GM18502 (cell line): ENCODE data around the gene ZNHIT3.

Experiments used
- ATAC-seq: cut with Tn5 transposase; IDR thresholded peaks from one replicate; pipeline ENCODE4 v1.9.1; 2021; ENCODE audit warnings: mild to moderate bottlenecking; ENCODE audit not compliant: unreplicated experiment, poor library complexity

ZNHIT3 gene

DNA sequence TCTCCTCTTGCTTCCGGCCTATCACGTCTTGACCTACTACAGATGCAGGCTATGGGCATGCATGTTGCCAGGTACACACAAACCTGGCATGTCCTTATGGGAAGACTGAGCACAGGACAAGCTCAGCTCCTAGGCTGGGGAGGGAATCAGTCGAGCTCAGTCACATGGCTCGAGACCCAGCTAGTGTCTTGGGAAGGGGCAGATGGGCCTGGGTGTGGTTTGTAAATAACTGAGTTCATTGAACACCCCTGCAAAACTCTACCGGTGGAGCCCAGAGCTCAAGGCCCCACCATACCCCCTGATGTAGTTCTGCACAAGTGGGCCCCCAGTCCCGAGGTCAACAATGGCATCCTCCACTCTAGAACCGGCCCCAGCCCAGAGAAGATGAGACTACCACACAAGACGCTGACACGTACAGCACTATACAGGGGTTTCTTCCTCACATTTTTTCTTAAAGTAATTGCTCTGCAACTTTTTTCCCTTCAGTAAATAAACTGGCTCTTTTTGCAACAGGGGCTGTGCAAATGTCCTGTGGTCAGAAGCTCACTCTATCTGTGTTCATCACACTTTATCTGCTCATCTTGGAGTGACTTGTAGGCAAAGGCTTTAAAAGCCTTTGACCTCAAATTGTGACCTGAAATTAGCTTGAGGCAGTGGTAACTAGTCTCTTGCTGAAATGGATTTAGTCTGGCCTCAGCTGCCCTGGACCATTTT lies 22.9 kb downstream of the ZNHIT3 start:
- no peak for ATAC-seq

DNA sequence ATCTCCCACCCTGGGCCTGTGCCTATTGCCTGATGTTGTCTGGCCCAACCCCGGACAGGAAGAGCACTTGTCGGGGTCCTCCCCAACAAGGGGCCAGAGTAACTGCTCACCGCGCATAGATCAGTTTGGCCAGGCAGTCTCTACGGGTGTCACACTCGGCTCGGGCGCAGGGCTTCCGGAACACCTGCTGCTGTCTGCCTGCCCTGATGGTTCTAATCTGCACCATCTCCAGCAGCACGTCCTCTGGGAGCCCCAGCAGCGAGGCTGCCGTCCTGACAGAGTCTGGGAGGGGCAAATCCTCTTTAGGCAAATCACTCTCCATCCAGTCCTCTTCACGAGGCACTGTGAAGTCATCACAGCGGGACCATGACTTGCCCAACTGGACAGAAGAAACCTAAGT lies 24.2 kb downstream of the ZNHIT3 start:
- no peak for ATAC-seq

DNA sequence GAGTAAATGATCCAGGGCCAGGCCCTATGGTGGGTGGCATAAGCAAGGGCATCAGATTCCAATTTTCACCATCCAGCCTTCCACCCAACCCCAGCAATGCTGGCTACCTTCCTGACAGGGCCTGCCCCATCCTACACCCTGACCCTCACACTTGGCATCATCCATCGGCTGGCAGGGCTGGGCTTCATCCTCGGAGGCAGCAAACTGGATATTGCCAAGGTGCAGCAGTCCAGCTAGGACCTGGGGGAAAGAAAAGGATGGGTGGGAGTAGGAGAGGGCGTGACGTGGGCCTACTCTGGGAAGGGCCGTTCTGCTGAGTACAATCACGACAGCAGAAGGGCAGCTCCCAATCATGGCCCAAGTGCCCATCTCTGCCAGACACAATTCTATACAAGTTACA lies 24.7 kb downstream of the ZNHIT3 start:
- no peak for ATAC-seq

DNA sequence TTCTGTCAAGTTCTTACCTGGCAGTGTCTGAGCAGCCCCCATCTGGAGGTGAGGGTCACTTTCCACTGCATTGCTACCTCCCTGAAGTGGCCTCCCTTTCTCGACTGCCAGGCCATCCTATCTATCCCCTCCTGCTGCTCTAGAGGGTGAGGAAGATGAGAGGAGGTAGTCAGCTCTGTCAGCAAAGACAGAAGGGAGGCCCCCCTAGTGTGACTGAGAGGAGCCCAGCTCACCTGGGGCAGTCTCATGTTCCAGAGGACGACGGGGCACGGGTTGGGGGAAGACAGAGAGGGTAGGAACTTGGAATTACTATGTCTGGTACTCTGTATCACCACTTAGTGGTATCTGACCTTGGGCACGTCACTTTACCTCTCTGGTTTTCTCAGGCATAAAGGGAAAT lies 26.2 kb downstream of the ZNHIT3 start:
- ATAC-seq = no peak

DNA sequence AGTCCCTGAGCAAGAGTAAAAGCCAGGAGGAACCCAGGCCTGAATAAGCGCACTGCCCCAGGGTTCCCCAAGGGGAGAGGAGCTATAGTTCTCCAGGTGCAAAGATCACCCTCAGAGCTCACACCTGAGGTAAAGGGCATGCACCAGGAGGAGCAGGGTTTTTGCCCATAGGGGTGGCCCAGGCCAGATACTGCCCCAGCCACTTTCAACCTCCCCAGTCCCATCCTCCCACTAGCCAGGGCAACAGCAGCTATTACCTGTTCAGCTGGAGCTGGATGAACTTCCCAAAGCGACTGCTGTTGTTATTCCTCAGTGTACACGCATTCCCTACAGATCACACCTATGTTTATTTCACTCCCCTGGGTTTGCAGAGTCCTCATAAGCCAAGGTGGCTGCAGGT lies 28.4 kb downstream of the ZNHIT3 start:
- ATAC-seq = no peak

DNA sequence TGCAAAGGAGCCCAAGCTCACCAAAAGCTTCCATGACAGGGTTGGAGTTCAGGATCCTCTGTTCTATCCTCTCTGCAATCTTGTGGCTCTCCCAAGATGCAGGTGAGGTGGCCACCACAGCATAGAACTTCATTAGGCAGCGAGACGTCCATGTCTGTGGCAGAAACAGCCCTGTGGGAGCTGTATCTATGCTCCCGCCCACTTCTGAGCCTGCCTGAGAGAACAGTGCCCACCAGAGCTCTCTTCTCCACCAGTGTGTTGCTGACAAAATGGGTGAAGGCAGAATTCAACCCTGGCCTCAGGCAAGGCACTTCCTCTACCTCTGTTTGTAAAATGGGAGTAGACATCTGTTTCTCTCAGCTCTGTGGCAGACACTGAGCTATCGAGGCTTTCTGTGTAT lies 29.4 kb downstream of the ZNHIT3 start:
- no peak for ATAC-seq

DNA sequence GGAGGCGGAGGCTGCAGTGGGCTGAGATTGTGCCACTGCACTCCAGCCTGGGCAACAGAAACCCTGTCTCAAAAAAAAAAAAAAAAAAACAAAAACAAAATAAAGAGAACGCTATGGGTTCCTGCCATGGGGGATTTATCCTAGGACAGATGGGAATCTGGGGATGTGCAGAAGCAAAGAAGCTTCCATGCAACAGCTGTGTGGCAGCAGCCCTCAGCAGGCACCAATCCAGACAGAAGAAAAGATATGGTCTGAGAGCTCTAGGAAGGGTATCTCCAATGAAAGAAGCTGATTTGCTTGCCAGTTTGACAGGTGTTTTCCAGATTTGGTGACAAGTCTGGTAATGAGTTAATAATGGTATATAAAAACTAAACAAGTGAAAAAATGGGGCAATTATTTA lies 36.6 kb downstream of the ZNHIT3 start:
- no peak for ATAC-seq

DNA sequence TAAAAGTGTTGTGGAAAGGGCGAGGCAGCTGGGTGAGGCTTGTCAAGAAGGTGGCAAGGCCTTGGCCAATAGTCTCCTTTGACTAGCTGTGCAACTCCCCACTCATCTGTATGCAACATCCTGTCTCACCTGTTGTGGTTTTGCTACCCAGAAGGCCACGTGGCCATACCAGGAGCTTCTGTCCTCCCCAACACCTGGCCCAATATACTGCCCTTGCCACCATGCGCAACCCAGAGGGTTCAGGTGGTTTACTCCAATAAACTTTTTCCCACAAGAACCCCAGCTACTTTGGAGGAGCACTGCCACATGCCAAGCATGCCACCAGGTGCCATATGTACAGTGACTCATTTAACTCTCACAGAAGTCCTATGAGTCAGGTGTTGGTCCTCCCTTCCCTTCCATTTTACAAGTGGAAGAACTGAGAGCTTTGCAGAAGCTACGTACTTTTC lies 38.0 kb downstream of the ZNHIT3 start:
- no peak for ATAC-seq

DNA sequence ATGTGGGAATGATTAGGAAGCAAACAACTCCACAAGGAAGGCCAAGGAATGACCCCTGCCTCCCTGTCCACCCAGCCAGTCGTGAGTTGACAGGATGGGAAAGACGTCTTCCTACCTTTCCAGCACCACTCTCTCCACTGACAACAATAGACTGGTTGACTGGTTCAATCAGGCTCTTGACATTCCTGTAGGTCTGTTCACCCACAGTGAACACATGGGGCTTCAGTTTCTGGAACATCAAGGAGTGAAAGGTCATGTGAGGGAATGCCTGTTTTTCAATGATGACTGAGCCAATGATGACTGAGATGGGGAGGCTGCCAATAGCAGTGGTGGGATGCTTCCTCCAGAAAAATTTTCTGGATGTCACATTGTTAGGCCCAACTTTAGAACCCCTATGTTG lies 38.6 kb downstream of the ZNHIT3 start:
- no peak for ATAC-seq

DNA sequence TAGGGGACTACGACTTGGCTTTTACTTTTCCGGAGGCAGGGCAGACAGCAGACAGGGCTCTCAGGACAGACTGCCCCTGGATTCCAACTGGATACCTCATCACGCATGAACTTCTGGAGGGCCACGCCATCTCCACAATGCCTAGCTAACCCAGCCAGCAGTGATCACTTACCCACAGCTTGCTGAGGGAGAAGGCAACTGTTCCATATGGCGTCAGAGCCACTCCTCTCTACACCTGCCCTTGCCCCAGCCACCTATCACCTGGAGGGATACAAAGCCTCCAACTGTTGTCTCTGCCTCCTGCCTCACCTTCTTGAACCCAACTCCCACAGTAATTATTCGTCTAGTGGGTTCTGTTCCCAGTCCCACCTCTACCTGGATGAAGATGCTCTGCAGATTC lies 39.4 kb downstream of the ZNHIT3 start:
- no peak for ATAC-seq

DNA sequence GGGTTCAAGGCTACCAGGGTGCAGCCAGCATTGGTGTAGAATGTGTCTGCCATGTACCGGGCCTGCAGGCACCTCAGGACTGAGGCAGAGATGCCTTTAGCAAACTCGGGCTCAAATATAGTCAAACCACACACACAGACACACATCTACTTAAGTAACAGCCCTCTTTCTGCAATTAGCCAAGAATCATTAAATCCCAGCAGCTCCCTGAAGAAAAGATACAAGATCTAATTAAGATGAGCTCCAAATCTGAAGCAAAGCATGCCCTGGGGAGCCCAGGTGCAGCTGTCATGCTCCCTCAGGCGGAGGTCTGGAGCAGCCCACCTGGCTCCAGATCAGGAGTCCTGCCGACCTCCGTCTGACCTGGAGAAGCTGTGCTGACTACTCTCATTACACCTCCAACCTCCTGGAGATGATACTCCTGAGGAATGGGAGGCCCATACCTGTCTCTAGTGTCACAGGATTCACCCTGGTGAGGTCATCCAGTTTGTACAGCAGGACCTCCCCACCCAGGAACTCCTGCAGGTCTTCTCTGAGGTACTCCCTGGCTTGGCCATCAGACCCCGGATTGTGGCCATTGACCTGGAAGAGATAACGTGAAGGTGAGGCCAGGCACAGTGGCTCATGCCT lies 41.3 kb downstream of the ZNHIT3 start:
- no peak for ATAC-seq

DNA sequence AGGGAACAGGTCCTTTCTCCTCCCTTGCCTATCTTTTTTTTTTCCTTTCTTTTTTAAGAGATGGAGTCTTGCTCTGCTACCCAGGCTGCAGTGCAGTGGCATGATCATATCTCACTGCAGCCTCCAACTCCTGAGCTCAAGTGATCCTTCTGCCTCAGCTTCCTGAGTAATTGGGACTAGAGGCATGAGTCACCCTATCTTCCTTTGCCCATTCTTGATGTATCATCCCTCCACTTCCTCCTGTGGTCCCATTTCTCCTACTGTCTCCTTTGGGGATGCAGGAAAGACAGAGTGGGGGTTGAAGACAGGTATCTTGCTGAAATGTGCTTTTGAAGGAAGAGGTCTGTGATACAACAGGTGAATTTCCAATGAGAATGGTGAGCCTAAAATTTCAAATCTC lies 42.6 kb downstream of the ZNHIT3 start:
- ATAC-seq = no peak

DNA sequence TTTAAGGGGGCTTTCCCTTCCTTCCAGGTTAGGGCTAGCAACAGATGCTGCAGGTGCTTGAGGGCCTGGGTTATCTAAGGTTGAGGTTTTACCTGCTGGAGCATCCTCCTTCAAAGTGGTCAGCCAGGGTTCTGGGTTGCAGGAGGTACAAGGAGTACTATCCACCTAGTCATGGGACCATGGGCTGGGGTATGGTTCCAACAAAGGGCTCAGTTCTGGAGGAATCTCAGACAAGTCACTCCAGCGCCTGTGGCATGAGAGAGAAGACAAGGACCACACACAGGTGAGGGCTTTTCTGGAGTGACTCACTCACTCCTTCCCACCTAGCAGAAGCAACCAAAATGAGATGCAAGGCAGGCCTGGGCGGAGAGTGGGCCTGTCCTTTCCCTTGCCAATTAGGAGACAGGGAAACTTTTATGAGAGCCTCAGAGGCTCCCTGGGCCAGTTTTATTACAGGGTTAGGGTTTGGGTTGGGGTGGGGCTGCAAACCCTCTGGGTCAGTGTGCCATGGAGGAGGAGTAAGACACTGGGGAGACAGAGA lies 46.0 kb downstream of the ZNHIT3 start:
- ATAC-seq = no peak

DNA sequence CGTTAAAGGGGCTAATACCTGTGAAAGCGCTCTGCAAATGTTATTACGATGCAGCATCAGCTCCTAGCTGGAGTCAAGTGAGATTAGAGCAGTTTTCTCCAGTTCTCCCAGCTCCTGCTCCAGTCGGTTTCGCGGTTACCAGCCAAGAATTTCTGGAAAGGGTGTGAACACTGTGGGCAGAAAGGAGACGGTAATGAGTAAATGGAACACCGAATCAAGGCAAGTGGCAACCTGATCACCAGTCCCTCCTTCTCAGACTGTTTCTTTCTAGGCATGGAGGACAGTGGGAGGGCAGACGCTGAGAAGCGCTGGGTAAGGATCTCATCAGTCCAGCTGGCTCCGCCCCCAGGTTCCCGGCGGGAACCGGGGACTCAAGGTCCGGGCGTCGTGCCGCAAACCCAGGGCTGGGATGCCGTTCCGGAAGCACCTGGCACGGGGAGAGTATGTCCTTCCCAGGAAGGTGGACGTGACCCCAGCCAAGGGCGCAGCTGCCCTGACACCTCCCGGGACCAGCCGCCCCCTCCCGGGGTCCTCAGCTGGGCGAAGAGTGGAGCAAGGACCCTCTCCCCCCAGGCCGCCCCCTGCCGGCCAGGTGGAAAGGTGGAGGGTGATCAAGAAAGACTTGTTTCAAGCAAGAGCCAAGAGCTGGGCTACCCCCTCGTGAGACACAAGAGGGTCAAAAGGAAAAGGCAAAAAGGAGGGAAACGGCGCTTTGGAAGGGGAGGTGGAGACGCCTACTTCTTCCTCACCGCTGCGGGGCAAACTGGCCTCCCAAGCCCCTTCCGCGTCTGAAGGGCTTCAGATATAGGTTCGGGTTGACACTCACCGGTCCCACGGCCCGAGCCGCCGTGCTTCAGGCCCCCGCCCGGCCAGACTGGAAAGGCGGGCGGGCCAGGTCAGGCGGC lies 47.7 kb downstream of the ZNHIT3 start:
- ATAC-seq = peak; percentile 39

DNA sequence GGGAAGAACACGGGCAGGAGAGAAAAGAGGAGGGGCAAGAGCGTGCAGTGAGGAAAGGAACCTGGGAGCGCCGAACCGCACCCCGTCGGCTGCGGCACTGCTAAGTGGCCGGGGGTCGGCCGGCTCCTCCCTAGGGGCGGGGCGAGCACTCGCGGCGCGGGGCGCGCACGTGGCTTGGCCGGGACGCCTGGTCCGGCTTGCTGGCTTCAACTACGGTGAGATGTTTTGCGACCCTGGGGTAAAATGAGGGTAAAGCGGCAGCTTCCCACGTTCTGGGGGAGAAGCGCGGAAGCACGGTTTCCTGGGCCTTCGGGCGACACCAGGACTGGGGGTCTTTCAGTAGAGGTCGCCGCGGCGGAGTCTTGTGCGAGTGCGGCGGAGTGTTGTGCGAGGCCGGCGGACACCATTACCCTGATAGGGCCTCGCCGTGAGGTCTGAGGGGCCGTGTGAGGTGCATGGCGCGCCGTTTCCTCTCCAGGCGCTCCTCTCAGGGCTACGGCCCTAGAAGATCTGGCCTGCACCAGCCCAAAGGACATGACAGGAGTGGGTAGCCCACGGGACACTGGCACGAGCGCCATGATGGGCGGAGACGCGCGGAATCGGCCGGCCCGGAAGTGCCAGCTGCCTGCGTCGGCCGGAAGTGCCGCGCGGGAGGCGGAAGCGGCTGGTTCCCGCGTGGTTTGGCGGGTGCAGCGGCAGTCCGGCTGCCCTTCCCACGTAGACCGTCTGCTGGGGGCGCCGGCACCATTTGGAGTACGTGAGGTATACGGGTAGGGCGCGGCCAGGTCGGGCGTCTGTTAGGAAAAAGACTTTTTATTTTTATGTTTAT lies 48.6 kb downstream of the ZNHIT3 start, which contains the start of the genes MYO19 and PIGW:
TSS of gene MYO19 (minus strand) at position 29 of the 829 bp plus-strand sequence. CDS start 2,330 bp downstream, outside the sequence.
TSS of gene PIGW (plus strand) at position 148 of the 829 bp plus-strand sequence. CDS start 2,115 bp downstream, outside the sequence.
- peak; percentile 73 for ATAC-seq

DNA sequence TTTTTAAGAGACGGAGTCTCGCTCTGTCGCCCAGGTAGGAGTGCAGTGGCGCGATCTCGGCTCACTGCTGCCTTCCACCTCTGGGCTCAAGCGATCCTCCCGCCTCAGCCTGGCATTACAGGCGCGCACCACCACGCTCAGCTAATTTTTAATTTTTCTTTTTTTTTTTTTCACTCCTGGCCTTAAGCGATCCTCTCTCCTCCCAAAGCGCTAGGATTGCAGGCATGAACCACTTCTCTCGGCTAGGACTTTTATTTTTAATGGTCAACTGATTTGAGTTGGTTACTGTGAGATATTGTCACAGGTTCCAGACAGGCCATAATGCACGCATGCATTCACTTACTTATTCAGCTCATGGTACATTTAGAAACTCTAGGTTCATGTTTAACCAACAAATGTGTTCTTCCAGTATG lies 49.2 kb downstream of the ZNHIT3 start:
- ATAC-seq = no peak

DNA sequence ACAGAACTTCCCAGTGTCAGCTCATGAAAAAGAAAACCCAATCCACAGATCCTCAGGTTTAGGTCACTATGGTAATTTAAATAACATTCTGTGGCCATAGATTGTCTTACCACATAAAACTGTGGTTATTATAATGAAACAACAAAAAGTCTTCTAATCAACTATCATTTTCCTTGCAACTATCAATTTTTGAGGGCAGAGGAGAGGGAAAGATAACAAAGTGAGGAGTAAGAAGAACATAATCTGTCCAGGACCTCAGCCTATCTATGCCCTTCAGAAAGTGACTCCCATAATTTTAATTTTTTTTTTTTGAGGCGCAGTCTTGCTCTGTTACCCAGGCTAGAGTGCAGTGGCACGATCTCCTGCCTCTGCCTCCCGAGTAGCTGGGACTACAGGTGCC lies 54.2 kb downstream of the ZNHIT3 start:
- ATAC-seq = no peak

DNA sequence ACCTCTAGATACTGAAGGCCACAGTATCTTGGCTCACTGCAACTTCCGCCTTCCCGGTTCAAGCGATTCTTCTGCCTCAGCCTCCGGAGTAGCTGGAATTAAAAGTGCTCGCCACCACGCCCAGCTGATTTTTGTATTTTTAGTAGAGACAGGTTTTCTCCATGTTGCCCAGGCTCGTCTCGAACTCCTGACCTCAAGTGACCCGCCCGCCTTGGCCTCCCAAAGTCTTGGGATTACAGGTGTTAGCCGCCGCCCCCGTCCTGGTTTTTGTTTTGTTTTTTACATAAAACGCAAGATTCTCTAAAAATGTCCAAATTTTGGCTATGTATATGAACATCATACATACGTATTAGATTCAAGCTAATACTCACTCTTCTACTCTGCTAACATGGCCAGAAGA lies 56.3 kb downstream of the ZNHIT3 start:
- ATAC-seq = no peak

DNA sequence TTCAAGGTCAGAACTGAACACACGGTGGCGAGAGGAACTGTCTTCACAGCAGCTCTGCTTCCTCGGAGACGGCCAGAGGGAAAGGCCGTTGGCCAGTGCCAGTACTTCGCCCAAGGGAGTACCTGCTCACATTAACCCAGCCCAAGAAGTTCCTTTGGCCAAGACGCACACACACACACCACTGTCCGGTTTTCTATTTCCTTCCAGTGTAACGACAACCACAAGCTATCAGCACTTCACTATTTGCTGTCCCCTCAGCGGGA lies 57.5 kb downstream of the ZNHIT3 start:
- no peak for ATAC-seq
